ENCODE measurements around the gene HSD3B1.
"Not testable (repeated sequence)": the region's sequence is repeated elsewhere in the genome, so short reads cannot be mapped to it uniquely, and the experiment has no call there.

Gene HSD3B1

DNA sequence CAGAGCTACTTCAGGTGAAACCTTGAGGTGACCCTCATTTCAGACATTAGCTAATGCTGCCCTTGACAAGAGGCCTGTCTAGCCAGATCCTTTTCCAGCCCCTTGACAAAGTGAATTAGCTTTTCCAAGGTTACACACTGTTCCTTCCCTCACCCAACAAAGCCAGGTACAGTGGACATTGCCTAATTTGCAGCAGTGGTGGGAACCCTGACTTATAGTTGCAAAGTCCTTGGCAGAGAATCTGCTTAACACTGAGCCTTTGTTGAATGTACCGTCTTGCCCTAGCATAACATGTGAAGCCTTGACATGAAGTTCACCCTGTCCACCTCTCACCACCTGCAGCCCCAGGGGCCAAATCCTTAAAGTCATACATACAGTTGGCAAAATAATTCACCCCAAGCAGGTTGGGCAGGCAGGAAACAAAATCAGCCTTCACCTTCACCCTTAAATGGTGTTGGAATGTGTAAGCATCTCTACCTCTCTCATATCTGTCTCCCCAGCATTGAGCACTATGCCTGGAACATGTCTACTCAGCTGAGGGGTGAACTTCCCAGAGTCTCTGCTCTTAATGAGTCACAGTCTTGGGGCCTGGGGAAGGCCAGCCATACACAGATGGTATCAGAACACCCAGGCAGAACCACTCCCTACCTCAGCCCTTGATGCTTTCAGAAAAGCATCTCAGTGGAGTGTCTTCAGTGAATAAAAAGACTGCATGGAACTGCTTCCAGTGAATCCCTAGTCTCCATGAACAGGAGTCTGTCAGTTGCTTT lies 46.5 kb downstream of the HSD3B1 start:
- not testable (repeated sequence) for H3K9me3 ChIP-seq (ENCODE audit: control insufficient read depth, low read length); H3K4me1 ChIP-seq (ENCODE audit: control insufficient read depth, insufficient read depth, low read length); H3K36me3 ChIP-seq (ENCODE audit: control insufficient read depth, insufficient read depth, low read length, severe bottlenecking); H3K9ac ChIP-seq (ENCODE audit: low read length); H3K4me3 ChIP-seq (ENCODE audit: low read length); H3K27me3 ChIP-seq (replicated peaks; ENCODE audit: control insufficient read depth, insufficient read depth, low read length)
- peak; percentile 57 for DNase-seq (ENCODE audit: low read depth)

GRCh38 chr1:119554183-119554582 lies 47.2 kb downstream of the HSD3B1 start:
- DNase-seq (ENCODE audit: low read depth) = peak; percentile 85
- no peaks in the 10 kb centered on the region for H3K36me3 ChIP-seq (ENCODE audit: control insufficient read depth, insufficient read depth, low read length, severe bottlenecking)
- no peaks in the 10 kb centered on the region for H3K27me3 ChIP-seq (replicated peaks; ENCODE audit: control insufficient read depth, insufficient read depth, low read length)

GRCh38 chr1:119556423-119556822 lies 49.4 kb downstream of the HSD3B1 start:
- Histone ChIP-seq H3K9ac (ENCODE audit: low read length) (no peak overlapping the region), H3K4me3 (ENCODE audit: low read length) (no peak overlapping the region), H3K36me3 (ENCODE audit: control insufficient read depth, insufficient read depth, low read length, severe bottlenecking) (no peaks in the 10 kb centered on the region), H3K4me1 (ENCODE audit: control insufficient read depth, insufficient read depth, low read length) (peaks cover 10% of the 10 kb centered on the region), H3K27me3 (replicated peaks; ENCODE audit: control insufficient read depth, insufficient read depth, low read length) (no peaks in the 10 kb centered on the region), H3K9me3 (ENCODE audit: control insufficient read depth, low read length) (no peaks in the 10 kb centered on the region)
- DNase-seq (ENCODE audit: low read depth) = no peak

More at GRCh38 chr1:119554183-119554582, 47.2 kb downstream of the HSD3B1 start:
- Histone ChIP-seq H3K4me1 (ENCODE audit: control insufficient read depth, insufficient read depth, low read length) (peaks cover 10% of the 10 kb centered on the region), H3K4me3 (ENCODE audit: low read length) (no peak overlapping the region), H3K9me3 (ENCODE audit: control insufficient read depth, low read length) (no peaks in the 10 kb centered on the region), H3K9ac (ENCODE audit: low read length) (no peak overlapping the region)

GRCh38 chr1:119560402-119560801 lies 53.4 kb downstream of the HSD3B1 start:
- H3K9ac ChIP-seq (ENCODE audit: low read length); H3K4me1 ChIP-seq (ENCODE audit: control insufficient read depth, insufficient read depth, low read length); DNase-seq (ENCODE audit: low read depth); H3K36me3 ChIP-seq (ENCODE audit: control insufficient read depth, insufficient read depth, low read length, severe bottlenecking); H3K9me3 ChIP-seq (ENCODE audit: control insufficient read depth, low read length); H3K27me3 ChIP-seq (replicated peaks; ENCODE audit: control insufficient read depth, insufficient read depth, low read length); H3K4me3 ChIP-seq (ENCODE audit: low read length): not testable (repeated sequence)

DNA sequence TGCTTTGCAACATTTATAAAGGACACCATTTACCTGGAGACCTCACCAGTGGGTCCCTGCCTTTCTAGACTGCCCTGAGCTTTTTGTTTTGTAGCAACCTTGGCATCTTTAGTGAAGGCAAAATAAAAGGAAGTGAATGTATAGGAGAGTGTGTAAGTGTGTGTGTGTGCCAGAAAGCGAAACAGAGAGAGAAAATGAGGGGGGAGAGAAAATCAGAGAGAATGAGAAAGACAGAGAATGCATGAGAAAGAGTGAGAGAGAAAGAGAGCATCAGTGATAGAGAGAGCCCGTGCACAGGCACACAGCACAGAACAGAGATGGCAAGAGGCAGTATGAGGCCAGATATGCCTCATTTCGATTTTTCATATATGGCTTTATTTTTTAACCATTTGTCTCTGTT lies 57.5 kb downstream of the HSD3B1 start:
- DNase-seq (ENCODE audit: low read depth) = no peak
- Histone ChIP-seq H3K36me3 (ENCODE audit: control insufficient read depth, insufficient read depth, low read length, severe bottlenecking) (no peaks in the 10 kb centered on the region), H3K4me3 (ENCODE audit: low read length) (no peak overlapping the region), H3K9ac (ENCODE audit: low read length) (no peak overlapping the region), H3K27me3 (replicated peaks; ENCODE audit: control insufficient read depth, insufficient read depth, low read length) (peaks cover 13% of the 10 kb centered on the region), H3K9me3 (ENCODE audit: control insufficient read depth, low read length) (no peaks in the 10 kb centered on the region), H3K4me1 (ENCODE audit: control insufficient read depth, insufficient read depth, low read length) (peaks cover 7% of the 10 kb centered on the region)
